HCT116 (cell line): ENCODE results near the gene MRPS2. TPM values are rescaled to one million over a fixed set of nuclear protein-coding genes. Genes with fewer than 3 reads are reported as not detected.

ENCODE experiments used
- ATAC-seq: fragments of 200-7000 bp; cut with Tn5 transposase; 2 replicates; pipeline ENCODE4 v1.9.1; 2020; ENCODE audit warnings: mild to moderate bottlenecking, moderate library complexity
- BruUV-seq: library from RNA; stranded (reverse); fragments of 400-500 nt; replicated peaks from 2 replicates; lab custom pipeline; 2021; lab: Mats Ljungman, UMichigan
- CTCF ChIA-PET: fragments of 300-600 bp; sonication (Branson Sonifier 250); formaldehyde crosslinking; loops from one replicate; lab custom pipeline; 2021; ENCODE audit warnings: antibody characterized with exemption; lab: Charles Lee
- POLR2A ChIA-PET: fragments of 300-600, 350-600 bp; sonication (Branson Sonifier 250); formaldehyde crosslinking; loops from one replicate; lab custom pipeline; 2021; ENCODE audit warnings: antibody characterized with exemption; lab: Charles Lee
- RAD21 ChIA-PET, 2 experiments: fragments of 300-600 bp; sonication (Branson Sonifier 250); formaldehyde crosslinking; loops; one replicate each; lab custom pipeline; 2023; ENCODE audit warnings: low total read pairs in 2 of 2; ENCODE audit not compliant: uncharacterized antibody in 2 of 2, unreplicated experiment in 2 of 2, low non-redundant PET in 1 of 2; lab: Charles Lee
- DNase-seq: peaks from one replicate; pipeline ENCODE4 v3.0.0-alpha.2; 2010; ENCODE audit warnings: low read depth, low spot score
- H2AFZ ChIP-seq: fragments of 200-600 bp; shearing (Covaris generic), sonication (generic); 2 replicates; pipeline ENCODE4 v1.6.1; 2017; ENCODE audit warnings: low read depth, mixed run types, mixed read lengths, antibody characterized with exemption, low read length; ENCODE audit not compliant: poor library complexity, severe bottlenecking
- H3K27ac ChIP-seq: 2 replicates; pipeline ENCODE4 v1.5.1; 2012; ENCODE audit warnings: low read depth, low read length
- H3K27me3 ChIP-seq: fragments of 200-600 bp; sonication (generic); 2 replicates; pipeline ENCODE4 v1.6.1; 2016; ENCODE audit warnings: mixed run types, low read length, mixed read lengths; ENCODE audit not compliant: insufficient read depth
- H3K36me3 ChIP-seq, 2 experiments: fragments of 200-500 bp in 1 of 2; fragments of 200-600 bp in 1 of 2; sonication (Bioruptor generic) in 1 of 2; sonication (generic) in 1 of 2; 2 replicates each; pipeline versions ENCODE4 v1.5.1 to v1.6.1; 2014 to 2016; ENCODE audit warnings: low read length in 2 of 2, inconsistent platforms in 1 of 2, mixed read lengths in 1 of 2, mixed run types in 1 of 2; ENCODE audit not compliant: insufficient read depth in 2 of 2, control insufficient read depth in 1 of 2
- H3K4me1 ChIP-seq, 2 experiments: fragments of 200-600 bp in 1 of 2; sonication (generic) in 1 of 2; 2 replicates each; pipeline versions ENCODE4 v1.5.1 to v1.6.1; 2012 to 2017; ENCODE audit warnings: low read length in 2 of 2, inconsistent platforms in 1 of 2, mild to moderate bottlenecking in 1 of 2, mixed read lengths in 1 of 2, mixed run types in 1 of 2, moderate library complexity in 1 of 2; ENCODE audit not compliant: insufficient read depth in 2 of 2, control insufficient read depth in 1 of 2
- H3K4me2 ChIP-seq: fragments of 200-600 bp; sonication (generic); 2 replicates; pipeline ENCODE4 v1.6.1; 2017; ENCODE audit warnings: mixed run types, low read length, mixed read lengths
- H3K4me3 ChIP-seq, 2 experiments: fragments of 200-600 bp in 1 of 2; sonication (generic) in 1 of 2; replicated peaks in 1 of 2; 2 replicates each; pipeline ENCODE4 v1.5.1; 2011 to 2016; ENCODE audit warnings: low read length in 2 of 2, control low read depth in 1 of 2, low read depth in 1 of 2, mild to moderate bottlenecking in 1 of 2, mixed read lengths in 1 of 2, mixed run types in 1 of 2
- H3K79me2 ChIP-seq: fragments of 200-600 bp; sonication (generic); 2 replicates; pipeline ENCODE4 v1.6.1; 2017; ENCODE audit warnings: mild to moderate bottlenecking, mixed run types, low read length, moderate library complexity, mixed read lengths; ENCODE audit not compliant: insufficient read depth
- H3K9ac ChIP-seq: fragments of 200-600 bp; sonication (generic); 2 replicates; pipeline ENCODE4 v1.6.1; 2016; ENCODE audit warnings: low read length, mixed read lengths
- H3K9me2 ChIP-seq: fragments of 200-600 bp; sonication (generic), shearing (Covaris generic); 2 replicates; pipeline ENCODE4 v1.6.1; 2017; ENCODE audit warnings: mixed run types, mild to moderate bottlenecking, moderate library complexity; ENCODE audit not compliant: insufficient read depth
- H3K9me3 ChIP-seq, 2 experiments: fragments of 200-500 bp in 1 of 2; fragments of 200-600 bp in 1 of 2; sonication (Bioruptor generic) in 1 of 2; sonication (generic) in 1 of 2; 2 replicates each; pipeline ENCODE4 v1.6.1; 2014 to 2017; ENCODE audit warnings: low read length in 2 of 2, mixed read lengths in 2 of 2, inconsistent platforms in 1 of 2, low read depth in 1 of 2, mild to moderate bottlenecking in 1 of 2, mixed run types in 1 of 2, moderate library complexity in 1 of 2; ENCODE audit not compliant: control insufficient read depth in 1 of 2, insufficient read depth in 1 of 2
- H4K20me1 ChIP-seq: fragments of 200-600 bp; sonication (generic), shearing (Covaris generic); 2 replicates; pipeline ENCODE4 v1.6.1; 2017; ENCODE audit warnings: mixed run types, mild to moderate bottlenecking, moderate library complexity; ENCODE audit not compliant: insufficient read depth
- CBX3 ChIP-seq: IDR thresholded peaks from 2 replicates; pipeline ENCODE4 v1.6.1; 2012; ENCODE audit warnings: low read depth
- EZH2phosphoT487 ChIP-seq: fragments of 200-600 bp; IDR thresholded peaks from 2 replicates; pipeline ENCODE4 v1.6.1; 2018; ENCODE audit warnings: antibody characterized with exemption, borderline replicate concordance
- FOSL1 ChIP-seq: IDR thresholded peaks from 2 replicates; pipeline ENCODE4 v1.6.1; 2012; ENCODE audit warnings: low read depth
- JUND ChIP-seq: IDR thresholded peaks from 2 replicates; pipeline ENCODE4 v1.6.1; 2012
- POLR2A ChIP-seq: IDR thresholded peaks from 2 replicates; pipeline ENCODE4 v1.7.0; 2011; ENCODE audit warnings: borderline replicate concordance; ENCODE audit not compliant: insufficient read depth, insufficient read length; ENCODE audit errors: extremely low read depth
- RAD21 ChIP-seq: IDR thresholded peaks from 2 replicates; pipeline ENCODE4 v1.6.1; 2012; ENCODE audit warnings: low read depth, mild to moderate bottlenecking
- SIN3A ChIP-seq: IDR thresholded peaks from 2 replicates; pipeline ENCODE4 v1.6.1; 2012; ENCODE audit warnings: low read depth
- SRF ChIP-seq: IDR thresholded peaks from 2 replicates; pipeline ENCODE4 v1.6.1; 2012; ENCODE audit warnings: low read depth
- YY1 ChIP-seq: IDR thresholded peaks from 2 replicates; pipeline ENCODE4 v1.6.1; 2011; ENCODE audit warnings: low read length, low read depth, moderate library complexity, mild to moderate bottlenecking; ENCODE audit not compliant: insufficient replicate concordance; ENCODE audit errors: extremely low read depth
- ZNF274 ChIP-seq: fragments of 200-500 bp; sonication (Bioruptor generic); IDR thresholded peaks from 2 replicates; pipeline ENCODE4 v1.6.1; 2014; ENCODE audit warnings: mild to moderate bottlenecking, low read depth, low read length, inconsistent platforms
- intact Hi-C: fragments of 100-400 bp; cut with micrococcal nuclease; formaldehyde crosslinking; loops from 2 replicates; pipeline ENCODE4 v1.10.0; 2022
- total RNA-seq: library from RNA; stranded (reverse); gene quantifications from one replicate; pipeline ENCODE4 v1.2.1, GENCODE V29; 2021; ENCODE audit not compliant: unreplicated experiment
- TF ChIP-seq, protein P1 (sequence below): IDR thresholded peaks from 2 replicates; pipeline ENCODE4 v1.6.1; 2012
- TF ChIP-seq, protein P2 (sequence below): IDR thresholded peaks from 2 replicates; pipeline ENCODE4 v1.6.1; 2012; ENCODE audit warnings: low read depth
- TF ChIP-seq, protein P3 (sequence below): IDR thresholded peaks from 2 replicates; pipeline ENCODE4 v1.6.1; 2012

Gene MRPS2
- total RNA-seq, 1 experiment from 2014 or later: 85.1 TPM

DNA sequence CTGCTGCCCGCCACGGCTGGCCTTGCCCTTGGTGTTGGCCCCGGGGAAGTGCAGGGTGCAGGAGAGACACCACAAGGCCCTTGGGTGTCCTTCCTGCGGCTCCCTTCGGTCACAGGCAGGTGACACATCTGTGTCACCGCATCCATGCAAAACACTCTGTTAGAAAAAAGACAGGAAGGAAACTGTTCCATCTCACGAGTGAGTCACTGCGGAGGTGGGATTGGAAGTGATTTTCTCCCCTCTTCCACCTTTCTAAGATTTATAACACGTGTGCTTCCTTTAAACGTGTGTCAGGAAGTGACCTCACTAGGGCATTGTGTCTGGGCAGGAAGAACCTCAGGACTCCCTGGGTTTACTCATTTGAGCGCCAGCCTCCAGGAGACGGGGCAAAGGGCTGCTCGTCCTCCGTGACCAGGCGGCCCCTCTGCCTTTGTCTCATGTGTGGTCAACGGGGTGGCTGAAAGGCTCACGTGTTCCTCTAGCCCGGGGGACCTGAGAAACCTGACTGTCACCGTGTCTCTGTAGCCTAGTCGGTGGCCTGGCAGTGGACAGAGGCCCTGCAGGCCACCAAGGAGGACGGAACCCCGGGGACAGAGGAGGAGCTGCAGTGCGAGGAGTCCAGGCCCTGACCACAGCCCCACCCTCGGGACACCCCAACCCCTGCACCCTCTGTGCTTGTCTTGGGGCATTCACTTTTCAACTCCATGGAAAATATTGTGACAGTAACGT, 15.8 kb downstream of the MRPS2 start (continued):
- TF ChIP-seq CBX3 (no peak), JUND (no peak), EZH2phosphoT487 (no peak), SIN3A (no peak), ZNF274 (no peak), YY1 (no peak), RAD21 (no peak)
- TF ChIP-seq, protein P1, sequence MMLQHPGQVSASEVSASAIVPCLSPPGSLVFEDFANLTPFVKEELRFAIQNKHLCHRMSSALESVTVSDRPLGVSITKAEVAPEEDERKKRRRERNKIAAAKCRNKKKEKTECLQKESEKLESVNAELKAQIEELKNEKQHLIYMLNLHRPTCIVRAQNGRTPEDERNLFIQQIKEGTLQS: no peak

DNA sequence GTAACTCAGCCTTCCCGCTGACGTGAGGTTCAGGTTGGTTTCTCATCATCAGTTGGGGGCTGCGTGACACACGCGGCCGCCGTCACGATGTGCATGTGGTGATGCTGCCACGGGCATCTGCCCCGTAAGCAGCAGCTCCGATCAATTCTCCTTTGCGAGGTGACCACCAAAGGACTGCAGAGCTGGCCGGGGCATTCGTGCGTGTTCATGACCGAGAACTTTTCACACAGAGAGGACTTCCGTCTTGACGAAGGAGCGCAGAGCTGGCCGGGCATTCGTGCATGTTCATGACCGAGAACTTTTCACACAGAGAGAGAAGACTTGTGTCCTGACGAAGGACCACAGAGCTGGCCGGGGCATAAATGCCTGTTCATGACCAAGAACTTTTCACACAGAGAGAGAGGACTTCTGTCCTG, 16.9 kb downstream of the MRPS2 start:
- Histone ChIP-seq H3K4me2 (no peak overlapping the region), H4K20me1 (no peaks in the 10 kb centered on the region), H3K9ac (no peak overlapping the region), H3K27ac (no peak overlapping the region), H2AFZ (no peak overlapping the region), H3K9me2 (no peaks in the 10 kb centered on the region), H3K9me3 (no peaks in the 10 kb centered on the region), H3K4me3 (no peak overlapping the region)
- intact Hi-C loops: no loop called here
- ATAC-seq: no peak
- ChIA-PET POLR2A (no interaction called here), RAD21 (no interaction called here)
- TF ChIP-seq YY1: no peak
- TF ChIP-seq, protein P1: no peak
- TF ChIP-seq POLR2A: no peak
- TF ChIP-seq JUND: no peak
- TF ChIP-seq, protein P2, sequence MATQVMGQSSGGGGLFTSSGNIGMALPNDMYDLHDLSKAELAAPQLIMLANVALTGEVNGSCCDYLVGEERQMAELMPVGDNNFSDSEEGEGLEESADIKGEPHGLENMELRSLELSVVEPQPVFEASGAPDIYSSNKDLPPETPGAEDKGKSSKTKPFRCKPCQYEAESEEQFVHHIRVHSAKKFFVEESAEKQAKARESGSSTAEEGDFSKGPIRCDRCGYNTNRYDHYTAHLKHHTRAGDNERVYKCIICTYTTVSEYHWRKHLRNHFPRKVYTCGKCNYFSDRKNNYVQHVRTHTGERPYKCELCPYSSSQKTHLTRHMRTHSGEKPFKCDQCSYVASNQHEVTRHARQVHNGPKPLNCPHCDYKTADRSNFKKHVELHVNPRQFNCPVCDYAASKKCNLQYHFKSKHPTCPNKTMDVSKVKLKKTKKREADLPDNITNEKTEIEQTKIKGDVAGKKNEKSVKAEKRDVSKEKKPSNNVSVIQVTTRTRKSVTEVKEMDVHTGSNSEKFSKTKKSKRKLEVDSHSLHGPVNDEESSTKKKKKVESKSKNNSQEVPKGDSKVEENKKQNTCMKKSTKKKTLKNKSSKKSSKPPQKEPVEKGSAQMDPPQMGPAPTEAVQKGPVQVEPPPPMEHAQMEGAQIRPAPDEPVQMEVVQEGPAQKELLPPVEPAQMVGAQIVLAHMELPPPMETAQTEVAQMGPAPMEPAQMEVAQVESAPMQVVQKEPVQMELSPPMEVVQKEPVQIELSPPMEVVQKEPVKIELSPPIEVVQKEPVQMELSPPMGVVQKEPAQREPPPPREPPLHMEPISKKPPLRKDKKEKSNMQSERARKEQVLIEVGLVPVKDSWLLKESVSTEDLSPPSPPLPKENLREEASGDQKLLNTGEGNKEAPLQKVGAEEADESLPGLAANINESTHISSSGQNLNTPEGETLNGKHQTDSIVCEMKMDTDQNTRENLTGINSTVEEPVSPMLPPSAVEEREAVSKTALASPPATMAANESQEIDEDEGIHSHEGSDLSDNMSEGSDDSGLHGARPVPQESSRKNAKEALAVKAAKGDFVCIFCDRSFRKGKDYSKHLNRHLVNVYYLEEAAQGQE: no peak
- no peak for TF ChIP-seq SRF
- TF ChIP-seq ZNF274: no peak
- TF ChIP-seq, protein P3, sequence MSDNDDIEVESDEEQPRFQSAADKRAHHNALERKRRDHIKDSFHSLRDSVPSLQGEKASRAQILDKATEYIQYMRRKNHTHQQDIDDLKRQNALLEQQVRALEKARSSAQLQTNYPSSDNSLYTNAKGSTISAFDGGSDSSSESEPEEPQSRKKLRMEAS: no peak
- TF ChIP-seq FOSL1: no peak
- TF ChIP-seq, all 23 proteins: peak for 0
- no peaks in the 10 kb centered on the region for H3K36me3 ChIP-seq
- H3K27me3 ChIP-seq: no peaks in the 10 kb centered on the region
- DNase-seq: no peak
- BruUV-seq: no TSS peak
- CTCF ChIA-PET: interaction anchor here (0.7 kb wide), 1 partner anchor 12 kb away, joined by 3 read pairs; no protein-coding TSS in a partner anchor
- H3K4me1 ChIP-seq: peaks cover 0 to 6% of the 10 kb centered on the region in 2 experiments; a peak in 1 of 4 replicates
- no peaks in the 10 kb centered on the region for H3K79me2 ChIP-seq
